Measurements from ENCODE around the gene METRNL.

The METRNL gene

GRCh38 chr17:83096401-83097224, 17.2 kb downstream of the METRNL start:
- H3K27ac Mint-ChIP-seq (ENCODE audit: low read depth): peak overlapping the region; percentile 84
- DNase-seq (ENCODE audit: low spot score in 2 of 2): no peak

GRCh38 chr17:83097831-83098230, 18.4 kb downstream of the METRNL start:
- DNase-seq (ENCODE audit: low spot score in 2 of 2): no peak
- Mint-ChIP-seq H3K36me3 (ENCODE audit: insufficient read depth) (peaks cover 33% of the 10 kb centered on the region), H3K9me3 (no peaks in the 10 kb centered on the region), H3K4me1 (no peaks in the 10 kb centered on the region), H3K27ac (ENCODE audit: low read depth) (peak overlapping the region; percentile 44), H3K4me3 (no peak overlapping the region), H3K27me3 (peaks cover 24% of the 10 kb centered on the region)
- ATAC-seq (replicated peaks; ENCODE audit: extremely low read depth, poor library complexity, severe bottlenecking): no peak

More at GRCh38 chr17:83096401-83097224, 17.2 kb downstream of the METRNL start:
- Mint-ChIP-seq H3K27me3 (peaks cover 19% of the 10 kb centered on the region), H3K36me3 (ENCODE audit: insufficient read depth) (peaks cover 38% of the 10 kb centered on the region), H3K4me3 (no peak overlapping the region), H3K4me1 (peaks cover 4% of the 10 kb centered on the region), H3K9me3 (no peaks in the 10 kb centered on the region)
- no peak for ATAC-seq (replicated peaks; ENCODE audit: extremely low read depth, poor library complexity, severe bottlenecking)

DNA sequence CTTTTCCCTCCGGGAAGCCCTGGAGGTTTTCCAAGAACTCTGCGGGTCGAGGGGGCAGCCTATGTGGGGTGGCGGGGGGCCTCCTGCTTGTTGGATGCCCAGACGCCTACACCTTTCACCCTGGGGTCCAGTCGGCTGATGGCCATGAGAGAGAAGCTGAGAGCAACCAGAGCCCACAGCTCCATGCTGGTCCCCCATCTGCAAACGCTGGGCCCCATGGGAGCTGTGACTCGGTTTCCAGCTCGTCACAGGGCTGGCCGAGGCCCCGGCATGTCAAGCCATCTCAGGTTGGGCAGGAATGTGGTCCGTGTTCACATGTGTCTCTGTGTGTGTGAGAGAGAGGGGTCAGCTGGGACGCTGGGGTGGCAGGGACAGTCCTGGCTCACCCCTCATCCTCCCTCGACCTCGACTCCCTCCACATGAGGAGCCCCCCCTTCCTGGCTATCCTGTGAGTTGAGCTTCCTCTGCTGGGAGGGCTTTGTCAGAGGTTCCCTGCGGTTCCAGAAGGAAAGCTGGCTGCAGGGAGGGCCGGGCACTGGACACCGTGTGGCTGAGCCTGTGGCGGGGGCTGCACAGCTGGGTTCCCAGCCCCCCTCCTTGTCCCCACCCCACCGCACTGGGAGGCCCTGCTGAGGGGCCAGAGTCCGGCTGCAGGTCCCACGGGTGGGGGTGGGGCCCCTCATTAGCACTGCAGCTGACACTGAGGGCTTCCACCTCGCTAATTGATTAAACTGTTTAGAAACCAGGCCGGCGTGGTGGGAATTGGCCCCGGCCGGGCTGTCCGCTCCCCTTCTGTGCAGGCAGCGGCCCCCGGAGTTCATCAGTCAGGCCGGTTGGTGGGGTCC, 19.1 kb downstream of the METRNL start:
- Mint-ChIP-seq H3K27ac (ENCODE audit: low read depth) (peak overlapping the region; percentile 44), H3K27me3 (peaks cover 24% of the 10 kb centered on the region), H3K9me3 (no peaks in the 10 kb centered on the region), H3K4me3 (no peak overlapping the region), H3K36me3 (ENCODE audit: insufficient read depth) (peaks cover 27% of the 10 kb centered on the region), H3K4me1 (no peaks in the 10 kb centered on the region)
- DNase-seq (ENCODE audit: low spot score in 2 of 2) (no peak), ATAC-seq (replicated peaks; ENCODE audit: extremely low read depth, poor library complexity, severe bottlenecking) (no peak)

- Mint-ChIP-seq H3K4me1 (no peaks in the 10 kb centered on the region), H3K27ac (ENCODE audit: low read depth) (no peak overlapping the region), H3K27me3 (peaks cover 24% of the 10 kb centered on the region), H3K4me3 (peak overlapping the region; percentile 53), H3K36me3 (ENCODE audit: insufficient read depth) (peaks cover 22% of the 10 kb centered on the region), H3K9me3 (no peaks in the 10 kb centered on the region)
- DNase-seq (ENCODE audit: low spot score in 2 of 2) (no peak), ATAC-seq (replicated peaks; ENCODE audit: extremely low read depth, poor library complexity, severe bottlenecking) (no peak)
Measured at GRCh38 chr17:83099086-83099555, 19.7 kb downstream of the METRNL start.

- H3K36me3 Mint-ChIP-seq (ENCODE audit: insufficient read depth): peaks cover 18% of the 10 kb centered on the region
- H3K4me1 Mint-ChIP-seq: no peaks in the 10 kb centered on the region
- H3K27me3 Mint-ChIP-seq: peaks cover 24% of the 10 kb centered on the region
- no peak for DNase-seq (ENCODE audit: low spot score in 2 of 2)
- no peaks in the 10 kb centered on the region for H3K9me3 Mint-ChIP-seq
- H3K27ac Mint-ChIP-seq (ENCODE audit: low read depth): no peak overlapping the region
- peak overlapping the region; percentile 53 for H3K4me3 Mint-ChIP-seq
- ATAC-seq (replicated peaks; ENCODE audit: extremely low read depth, poor library complexity, severe bottlenecking): peak; percentile 4
Measured at GRCh38 chr17:83099570-83100181, 20.3 kb downstream of the METRNL start.

GRCh38 chr17:83100220-83100852, 20.9 kb downstream of the METRNL start:
- H3K36me3 Mint-ChIP-seq (ENCODE audit: insufficient read depth): peaks cover 14% of the 10 kb centered on the region
- peak overlapping the region; percentile 78 for H3K27ac Mint-ChIP-seq (ENCODE audit: low read depth)
- no peak for DNase-seq (ENCODE audit: low spot score in 2 of 2)
- no peaks in the 10 kb centered on the region for H3K9me3 Mint-ChIP-seq
- H3K4me1 Mint-ChIP-seq: no peaks in the 10 kb centered on the region
- peak overlapping the region; percentile 53 for H3K4me3 Mint-ChIP-seq
- peaks cover 24% of the 10 kb centered on the region for H3K27me3 Mint-ChIP-seq
- no peak for ATAC-seq (replicated peaks; ENCODE audit: extremely low read depth, poor library complexity, severe bottlenecking)

DNA sequence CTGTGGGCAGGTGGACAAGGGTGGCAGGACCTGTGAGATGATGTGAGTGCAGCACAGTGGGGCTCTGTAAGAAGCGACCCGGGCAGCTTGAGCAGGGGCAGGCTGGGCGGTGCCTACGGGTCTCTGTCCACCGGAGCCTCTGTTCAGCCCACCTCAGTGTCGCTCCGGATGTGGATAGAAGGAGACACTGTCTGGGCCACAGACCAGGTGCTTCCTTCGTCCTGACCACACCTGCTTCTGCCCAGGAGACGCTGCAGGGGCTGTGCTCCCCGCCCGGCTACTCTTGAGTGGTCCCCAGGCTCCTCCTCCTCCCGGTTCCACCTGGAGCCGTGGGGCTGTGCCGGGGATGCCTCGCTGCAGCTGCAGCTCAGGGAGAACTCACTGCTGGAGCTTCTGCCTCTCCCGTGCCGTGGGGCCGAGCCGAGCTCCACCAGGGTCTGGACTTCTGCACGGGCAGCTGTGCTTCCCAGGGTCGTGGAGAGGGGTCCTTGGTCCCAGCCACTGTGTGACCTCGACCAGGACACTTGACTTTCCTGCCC, 21.5 kb downstream of the METRNL start:
- Mint-ChIP-seq H3K27me3 (peaks cover 24% of the 10 kb centered on the region), H3K36me3 (ENCODE audit: insufficient read depth) (peaks cover 9% of the 10 kb centered on the region), H3K27ac (ENCODE audit: low read depth) (peak overlapping the region; percentile 78), H3K4me3 (no peak overlapping the region), H3K4me1 (no peaks in the 10 kb centered on the region), H3K9me3 (no peaks in the 10 kb centered on the region)
- no peak for DNase-seq (ENCODE audit: low spot score in 2 of 2)
- ATAC-seq (replicated peaks; ENCODE audit: extremely low read depth, poor library complexity, severe bottlenecking): peak; percentile 35

GRCh38 chr17:83101805-83102480, 22.5 kb downstream of the METRNL start:
- H3K4me3 Mint-ChIP-seq: no peak overlapping the region
- peaks cover 9% of the 10 kb centered on the region for H3K36me3 Mint-ChIP-seq (ENCODE audit: insufficient read depth)
- no peaks in the 10 kb centered on the region for H3K4me1 Mint-ChIP-seq
- peaks cover 29% of the 10 kb centered on the region for H3K27me3 Mint-ChIP-seq
- DNase-seq (ENCODE audit: low spot score in 2 of 2) (no peak), ATAC-seq (replicated peaks; ENCODE audit: extremely low read depth, poor library complexity, severe bottlenecking) (no peak)
- H3K9me3 Mint-ChIP-seq: no peaks in the 10 kb centered on the region
- H3K27ac Mint-ChIP-seq (ENCODE audit: low read depth): no peak overlapping the region

DNA sequence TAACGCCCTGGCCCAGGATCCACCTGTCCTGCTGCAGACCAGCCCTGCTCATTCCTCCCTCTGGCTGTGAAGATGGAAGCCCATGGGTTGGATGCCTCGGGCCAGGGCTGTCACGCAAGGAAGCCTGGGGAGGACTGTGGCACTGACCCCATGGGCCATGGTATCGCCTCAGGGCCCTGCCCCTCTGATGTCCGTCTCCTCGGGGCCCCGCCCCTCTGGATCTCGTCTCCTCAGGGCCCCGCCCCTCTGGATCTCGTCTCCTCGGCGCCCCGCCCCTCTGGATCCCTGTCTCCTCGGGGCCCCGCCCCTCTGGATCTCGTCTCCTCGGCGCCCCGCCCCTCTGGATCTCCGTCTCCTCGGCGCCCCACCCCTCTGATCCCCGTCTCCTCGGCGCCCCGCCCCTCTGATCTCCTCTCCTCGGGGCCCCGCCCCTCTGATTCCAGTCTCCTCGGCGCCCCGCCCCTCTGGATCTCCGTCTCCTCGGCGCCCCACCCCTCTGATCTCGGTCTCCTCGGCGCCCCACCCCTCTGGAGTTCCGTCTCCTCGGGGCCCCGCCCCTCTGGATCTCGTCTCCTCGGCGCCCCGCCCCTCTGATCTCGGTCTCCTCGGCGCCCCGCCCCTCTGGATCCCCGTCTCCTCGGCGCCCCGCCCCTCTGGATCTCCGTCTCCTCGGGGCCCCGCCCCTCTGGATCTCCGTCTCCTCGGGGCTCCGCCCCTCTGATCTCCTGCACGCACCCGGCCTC, 24.0 kb downstream of the METRNL start:
- Mint-ChIP-seq H3K27me3 (peaks cover 36% of the 10 kb centered on the region), H3K27ac (ENCODE audit: low read depth) (no peak overlapping the region), H3K36me3 (ENCODE audit: insufficient read depth) (peaks cover 7% of the 10 kb centered on the region), H3K4me1 (peaks cover 4% of the 10 kb centered on the region), H3K9me3 (no peaks in the 10 kb centered on the region), H3K4me3 (no peak overlapping the region)
- ATAC-seq (replicated peaks; ENCODE audit: extremely low read depth, poor library complexity, severe bottlenecking) (no peak), DNase-seq (ENCODE audit: low spot score in 2 of 2) (no peak)

DNA sequence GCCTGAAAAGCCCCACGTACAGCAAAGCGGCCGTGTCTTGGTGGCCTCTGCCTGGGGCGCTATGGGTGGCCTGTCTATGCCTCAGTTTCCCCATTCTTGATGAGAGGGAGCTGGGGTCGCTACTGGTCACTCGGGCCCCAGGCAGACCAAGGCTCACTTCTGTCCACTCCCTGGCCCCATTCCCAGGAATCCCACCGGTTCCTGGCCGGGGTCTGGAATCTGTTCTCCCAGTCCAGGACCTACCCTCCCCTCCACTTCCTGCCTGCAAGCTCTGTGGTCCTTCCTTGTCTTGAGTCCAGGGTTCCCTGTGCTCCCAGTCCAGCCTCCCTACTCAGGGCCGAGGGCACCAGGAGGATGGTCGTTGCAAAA, 24.5 kb downstream of the METRNL start:
- Mint-ChIP-seq H3K27me3 (peaks cover 36% of the 10 kb centered on the region), H3K4me1 (peaks cover 4% of the 10 kb centered on the region), H3K9me3 (no peaks in the 10 kb centered on the region), H3K4me3 (no peak overlapping the region), H3K27ac (ENCODE audit: low read depth) (no peak overlapping the region), H3K36me3 (ENCODE audit: insufficient read depth) (peaks cover 7% of the 10 kb centered on the region)
- DNase-seq (ENCODE audit: low spot score in 2 of 2): no peak
- no peak for ATAC-seq (replicated peaks; ENCODE audit: extremely low read depth, poor library complexity, severe bottlenecking)
